Stomach smooth muscle (tissue), 2 donors: ENCODE data around the gene ATP6V0A1.
"Not testable (repeated sequence)": the region's sequence is repeated elsewhere in the genome, so short reads cannot be mapped to it uniquely, and the experiment has no call there.

Experiments
- H3K27ac ChIP-seq: one replicate; pipeline ENCODE4 v1.7.0; 2013; ENCODE audit warnings: mild to moderate bottlenecking, low read length, inconsistent platforms
- H3K27me3 ChIP-seq, 2 donors: one replicate each; pipeline ENCODE4 v1.7.0; 2013; ENCODE audit warnings: low read length in 2 of 2; ENCODE audit not compliant: insufficient read depth in 2 of 2, control insufficient read depth in 1 of 2
- H3K36me3 ChIP-seq, 2 donors: one replicate each; pipeline ENCODE4 v1.7.0; 2013; ENCODE audit warnings: low read length in 2 of 2; ENCODE audit not compliant: control insufficient read depth in 2 of 2, insufficient read depth in 2 of 2
- H3K4me1 ChIP-seq: one replicate; pipeline ENCODE4 v1.7.0; 2013; ENCODE audit warnings: low read length; ENCODE audit not compliant: control insufficient read depth, insufficient read depth
- H3K4me3 ChIP-seq, 2 donors: one replicate each; pipeline ENCODE4 v1.7.0; 2013; ENCODE audit warnings: low read length in 2 of 2
- H3K9ac ChIP-seq, 2 donors: one replicate each; pipeline ENCODE4 v1.7.0; 2013; ENCODE audit warnings: low read length in 2 of 2, mild to moderate bottlenecking in 1 of 2
- H3K9me3 ChIP-seq, 2 donors: one replicate each; pipeline ENCODE4 v1.7.0; 2013; ENCODE audit warnings: low read length in 2 of 2; ENCODE audit not compliant: control insufficient read depth in 2 of 2
- donor health status: healthy.
- donor health status: Pancreatic carcinoma.

The ATP6V0A1 gene

DNA sequence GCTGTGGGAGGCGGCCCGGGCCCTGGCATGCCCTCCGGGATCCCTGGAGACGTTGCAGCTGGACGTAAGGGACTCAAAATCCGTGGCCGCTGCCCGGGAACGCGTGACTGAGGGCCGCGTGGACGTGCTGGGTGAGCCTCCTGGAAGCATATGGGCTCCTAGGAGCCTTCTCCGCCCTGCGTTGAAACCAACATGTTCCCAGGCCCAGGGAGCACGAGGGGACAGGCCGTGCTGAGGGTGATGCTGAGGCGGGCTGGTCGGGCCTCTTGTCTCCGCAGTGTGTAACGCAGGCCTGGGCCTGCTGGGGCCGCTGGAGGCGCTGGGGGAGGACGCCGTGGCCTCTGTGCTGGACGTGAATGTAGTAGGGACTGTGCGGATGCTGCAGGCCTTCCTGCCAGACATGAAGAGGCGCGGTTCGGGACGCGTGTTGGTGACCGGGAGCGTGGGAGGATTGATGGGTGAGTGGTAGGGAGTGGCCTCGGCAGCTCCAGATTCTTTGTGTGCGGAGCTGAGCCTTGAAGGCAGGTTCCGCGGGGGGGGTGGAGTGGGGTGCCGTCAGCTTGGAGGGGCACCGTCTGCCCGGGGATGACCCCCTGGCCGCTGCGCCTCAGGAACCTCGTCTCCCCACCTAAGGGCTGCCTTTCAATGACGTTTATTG, 94.6 kb downstream of the ATP6V0A1 start:
- Histone ChIP-seq H3K9me3 (no peaks in the 10 kb centered on the region), H3K27ac (no peak overlapping the region), H3K4me1 (peaks cover 21% of the 10 kb centered on the region), H3K9ac (peak overlapping the region in 1 of 2 donors; percentile 99), H3K36me3 (no peaks in the 10 kb centered on the region), H3K4me3 (peak overlapping the region in 1 of 2 donors; percentile 89), H3K27me3 (no peaks in the 10 kb centered on the region)

GRCh38 chr17:42553866-42554249, 95.2 kb downstream of the ATP6V0A1 start:
- H3K9ac ChIP-seq: peak overlapping the region; percentile 98 to 99
- H3K36me3 ChIP-seq: no peaks in the 10 kb centered on the region
- H3K27me3 ChIP-seq: no peaks in the 10 kb centered on the region
- H3K4me3 ChIP-seq: peak overlapping the region; percentile 89 to 93
- peak overlapping the region; percentile 82 for H3K27ac ChIP-seq
- H3K4me1 ChIP-seq: peaks cover 20% of the 10 kb centered on the region
- no peaks in the 10 kb centered on the region for H3K9me3 ChIP-seq

DNA sequence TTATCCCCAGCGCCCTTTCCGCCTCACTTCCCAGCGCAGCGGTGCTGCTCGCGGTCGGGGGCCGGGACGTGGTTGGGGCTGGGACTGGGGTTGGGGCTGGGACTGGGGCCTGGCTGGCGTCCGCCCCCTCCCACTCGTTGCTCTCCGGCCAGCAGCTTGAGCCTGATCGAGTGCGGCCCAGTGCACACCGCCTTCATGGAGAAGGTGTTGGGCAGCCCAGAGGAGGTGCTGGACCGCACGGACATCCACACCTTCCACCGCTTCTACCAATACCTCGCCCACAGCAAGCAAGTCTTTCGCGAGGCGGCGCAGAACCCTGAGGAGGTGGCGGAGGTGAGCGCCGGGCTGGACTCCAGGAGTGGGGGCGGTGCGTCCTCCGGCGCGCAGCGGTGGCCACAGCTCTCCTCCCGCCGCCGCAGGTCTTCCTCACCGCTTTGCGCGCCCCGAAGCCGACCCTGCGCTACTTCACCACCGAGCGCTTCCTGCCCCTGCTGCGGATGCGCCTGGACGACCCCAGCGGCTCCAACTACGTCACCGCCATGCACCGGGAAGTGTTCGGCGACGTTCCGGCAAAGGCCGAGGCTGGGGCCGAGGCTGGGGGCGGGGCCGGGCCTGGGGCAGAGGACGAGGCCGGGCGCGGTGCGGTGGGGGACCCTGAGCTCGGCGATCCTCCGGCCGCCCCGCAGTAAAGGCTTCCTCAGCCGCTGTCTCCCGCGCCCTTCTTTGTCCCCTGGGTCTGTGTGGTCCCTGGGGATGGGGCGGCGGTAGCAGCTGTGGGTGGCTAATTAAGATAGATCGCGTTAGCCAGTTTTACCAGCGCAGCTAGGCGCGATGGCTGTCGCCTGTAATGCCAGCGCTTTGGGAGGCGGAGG, 95.8 kb downstream of the ATP6V0A1 start:
- peak overlapping the region; percentile 82 for H3K27ac ChIP-seq
- peak overlapping the region; percentile 89 to 93 for H3K4me3 ChIP-seq
- H3K36me3 ChIP-seq: no peaks in the 10 kb centered on the region
- peak overlapping the region; percentile 98 to 99 for H3K9ac ChIP-seq
- peaks cover 20% of the 10 kb centered on the region for H3K4me1 ChIP-seq
- no peaks in the 10 kb centered on the region for H3K9me3 ChIP-seq
- no peaks in the 10 kb centered on the region for H3K27me3 ChIP-seq

DNA sequence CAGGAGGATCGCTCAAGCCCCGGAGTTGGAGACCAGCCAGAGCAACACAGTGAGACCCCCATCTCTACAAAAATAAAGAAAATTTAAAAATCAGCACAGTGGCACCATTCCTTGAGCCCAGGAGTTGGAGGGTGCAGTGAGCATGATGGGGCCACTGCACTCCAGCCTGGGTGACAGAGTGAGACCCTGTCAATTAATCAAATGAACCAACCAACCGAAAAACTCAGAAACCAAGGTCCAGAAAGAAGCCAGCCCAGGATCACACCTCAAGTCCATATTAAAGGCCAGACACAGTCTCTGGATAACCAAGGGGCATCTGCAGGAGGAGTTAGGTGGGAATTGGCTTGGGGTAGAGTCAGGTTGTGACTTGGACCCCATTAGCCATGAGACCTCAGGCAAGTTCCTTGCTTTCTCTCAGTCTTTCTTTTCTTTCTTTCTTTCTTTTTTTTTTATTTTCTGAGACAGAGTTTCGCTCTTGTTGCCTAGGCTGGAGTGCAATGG, 96.5 kb downstream of the ATP6V0A1 start:
- H3K9ac ChIP-seq: peak overlapping the region; percentile 98 to 99
- peak overlapping the region; percentile 82 for H3K27ac ChIP-seq

GRCh38 chr17:42555961-42556617, 97.4 kb downstream of the ATP6V0A1 start:
- H3K27me3 ChIP-seq, H3K9ac ChIP-seq, H3K36me3 ChIP-seq, H3K27ac ChIP-seq, H3K9me3 ChIP-seq, H3K4me3 ChIP-seq: not testable (repeated sequence)
- H3K4me1 ChIP-seq: peaks cover 20% of the 10 kb centered on the region

More for the DNA sequence above, 96.5 kb downstream of the ATP6V0A1 start:
- H3K4me3 ChIP-seq: peak overlapping the region; percentile 89 to 93
- H3K4me1 ChIP-seq: peaks cover 20% of the 10 kb centered on the region
- H3K36me3 ChIP-seq: no peaks in the 10 kb centered on the region
- no peaks in the 10 kb centered on the region for H3K9me3 ChIP-seq
- H3K27me3 ChIP-seq: no peaks in the 10 kb centered on the region

DNA sequence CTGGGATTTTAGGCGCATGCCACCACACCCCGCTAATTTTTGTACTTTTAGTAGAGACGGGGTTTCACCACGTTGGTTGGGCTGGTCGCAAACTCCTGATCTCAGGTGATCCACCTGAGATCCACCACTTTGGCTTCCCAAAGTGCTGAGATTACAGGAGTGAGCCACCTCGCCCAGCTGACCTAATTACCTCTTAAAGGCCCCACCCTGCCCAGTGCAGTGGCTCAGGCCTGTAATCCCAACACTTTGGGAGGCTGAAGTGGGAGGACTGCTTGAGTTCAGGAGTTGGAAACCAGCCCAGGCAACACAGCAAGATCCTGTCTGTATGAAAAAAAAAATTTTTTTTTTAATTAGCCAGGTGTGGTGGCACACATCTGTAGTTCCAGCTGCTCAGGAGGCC, 100.4 kb downstream of the ATP6V0A1 start:
- Histone ChIP-seq H3K27ac (no peak overlapping the region), H3K4me1 (peaks cover 34% of the 10 kb centered on the region)

DNA sequence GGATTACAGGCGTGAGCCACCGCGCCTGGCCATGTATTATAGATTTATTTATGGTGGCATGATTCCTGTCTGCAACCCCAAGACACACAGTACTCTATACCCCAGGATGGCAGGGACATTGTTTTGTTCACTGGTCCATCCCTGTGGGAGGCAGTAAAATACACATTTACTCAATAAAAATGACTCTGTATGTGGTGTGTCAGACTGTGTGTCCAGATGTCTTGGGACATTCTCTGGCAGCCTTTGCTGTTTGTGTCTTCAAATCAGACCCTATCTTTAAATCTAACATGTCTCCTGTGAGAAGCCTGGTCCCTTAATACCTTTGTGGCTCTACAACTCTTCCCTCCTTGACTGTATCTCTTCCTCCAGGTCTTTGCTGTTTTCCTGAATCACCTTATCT, 101.6 kb downstream of the ATP6V0A1 start:
- Histone ChIP-seq H3K27ac (no peak overlapping the region), H3K27me3 (no peaks in the 10 kb centered on the region), H3K36me3 (peaks cover 5 to 11% of the 10 kb centered on the region in 2 donors), H3K9me3 (no peaks in the 10 kb centered on the region), H3K4me3 (no peak overlapping the region), H3K4me1 (peaks cover 32% of the 10 kb centered on the region), H3K9ac (no peak overlapping the region)

More for the DNA sequence above, 100.4 kb downstream of the ATP6V0A1 start:
- Histone ChIP-seq H3K27me3 (no peaks in the 10 kb centered on the region), H3K4me3 (no peak overlapping the region), H3K9ac (no peak overlapping the region), H3K9me3 (no peaks in the 10 kb centered on the region), H3K36me3 (no peaks in the 10 kb centered on the region)

DNA sequence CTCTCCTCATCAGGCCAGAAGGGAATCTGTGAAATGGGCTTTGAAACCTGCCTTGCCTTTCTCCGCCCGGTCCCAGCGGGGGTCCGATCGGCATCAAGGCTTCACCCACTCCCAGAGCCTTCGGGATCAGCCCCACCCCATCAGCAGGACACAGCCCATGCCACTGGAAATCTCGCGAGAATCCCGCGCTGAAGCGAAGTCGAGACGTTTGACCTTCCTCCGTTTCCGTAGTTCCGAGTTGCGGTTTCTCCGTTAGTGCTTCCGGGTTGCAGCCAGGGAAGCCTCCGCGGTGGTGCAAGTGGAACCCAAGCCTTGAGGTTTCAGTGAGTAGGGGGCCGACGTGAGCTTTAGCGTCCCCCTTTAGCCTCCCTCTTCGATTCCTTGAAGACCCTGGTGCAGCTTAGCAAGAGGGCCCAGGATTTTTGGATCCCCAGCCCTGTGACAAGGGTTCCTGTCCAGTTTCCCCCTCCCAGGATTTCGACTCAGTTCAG, 103.3 kb downstream of the ATP6V0A1 start, which contains the start of gene COASY:
Gene COASY, plus strand, starts transcription at position 252 of the 491 bp plus-strand sequence. CDS start 475 bp downstream, outside the sequence.
- Histone ChIP-seq H3K4me1 (peaks cover 38% of the 10 kb centered on the region), H3K36me3 (peaks cover 10 to 20% of the 10 kb centered on the region in 2 donors), H3K9me3 (no peaks in the 10 kb centered on the region), H3K9ac (peak within 1 kb of the TSS; percentile 97 to 98), H3K4me3 (peak within 1 kb of the TSS; percentile 93 to 97), H3K27me3 (no peaks in the 10 kb centered on the region), H3K27ac (peak within 1 kb of the TSS; percentile 80)

- Histone ChIP-seq H3K4me1 (peaks cover 42% of the 10 kb centered on the region), H3K9ac (peak overlapping the region; percentile 97 to 98), H3K4me3 (peak overlapping the region; percentile 93 to 97), H3K27me3 (no peaks in the 10 kb centered on the region), H3K36me3 (peaks cover 10 to 20% of the 10 kb centered on the region in 2 donors), H3K27ac (peak overlapping the region; percentile 80), H3K9me3 (no peaks in the 10 kb centered on the region)
Measured at GRCh38 chr17:42562388-42563142, 103.9 kb downstream of the ATP6V0A1 start.

DNA sequence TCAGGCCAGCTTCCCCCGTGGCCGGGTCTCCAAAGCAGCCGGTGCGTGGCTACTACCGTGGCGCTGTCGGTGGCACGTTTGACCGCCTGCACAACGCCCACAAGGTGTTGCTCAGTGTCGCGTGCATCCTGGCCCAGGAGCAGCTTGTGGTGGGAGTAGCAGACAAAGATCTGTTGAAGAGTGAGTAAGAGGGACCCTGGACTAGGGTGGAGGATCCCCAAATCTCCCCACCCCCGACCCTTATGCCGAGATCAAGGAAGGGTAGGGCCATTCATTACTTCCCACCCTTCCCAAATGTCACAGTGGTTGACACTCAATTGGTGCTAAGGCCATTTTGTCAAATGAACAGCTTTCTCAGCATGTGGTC, 104.4 kb downstream of the ATP6V0A1 start:
- Histone ChIP-seq H3K9ac (peak overlapping the region; percentile 97 to 98), H3K9me3 (no peaks in the 10 kb centered on the region), H3K36me3 (peaks cover 10 to 20% of the 10 kb centered on the region in 2 donors), H3K4me1 (peaks cover 46% of the 10 kb centered on the region), H3K4me3 (peak overlapping the region; percentile 93 to 97), H3K27ac (no peak overlapping the region), H3K27me3 (no peaks in the 10 kb centered on the region)
